Measurements from ENCODE around the gene GFER. TPM values are rescaled to one million over a fixed set of nuclear protein-coding genes. Genes with fewer than 3 reads are reported as not detected.

Gene GFER
- total RNA-seq, 1 experiment from 2014 or later, result 17.0 TPM

DNA sequence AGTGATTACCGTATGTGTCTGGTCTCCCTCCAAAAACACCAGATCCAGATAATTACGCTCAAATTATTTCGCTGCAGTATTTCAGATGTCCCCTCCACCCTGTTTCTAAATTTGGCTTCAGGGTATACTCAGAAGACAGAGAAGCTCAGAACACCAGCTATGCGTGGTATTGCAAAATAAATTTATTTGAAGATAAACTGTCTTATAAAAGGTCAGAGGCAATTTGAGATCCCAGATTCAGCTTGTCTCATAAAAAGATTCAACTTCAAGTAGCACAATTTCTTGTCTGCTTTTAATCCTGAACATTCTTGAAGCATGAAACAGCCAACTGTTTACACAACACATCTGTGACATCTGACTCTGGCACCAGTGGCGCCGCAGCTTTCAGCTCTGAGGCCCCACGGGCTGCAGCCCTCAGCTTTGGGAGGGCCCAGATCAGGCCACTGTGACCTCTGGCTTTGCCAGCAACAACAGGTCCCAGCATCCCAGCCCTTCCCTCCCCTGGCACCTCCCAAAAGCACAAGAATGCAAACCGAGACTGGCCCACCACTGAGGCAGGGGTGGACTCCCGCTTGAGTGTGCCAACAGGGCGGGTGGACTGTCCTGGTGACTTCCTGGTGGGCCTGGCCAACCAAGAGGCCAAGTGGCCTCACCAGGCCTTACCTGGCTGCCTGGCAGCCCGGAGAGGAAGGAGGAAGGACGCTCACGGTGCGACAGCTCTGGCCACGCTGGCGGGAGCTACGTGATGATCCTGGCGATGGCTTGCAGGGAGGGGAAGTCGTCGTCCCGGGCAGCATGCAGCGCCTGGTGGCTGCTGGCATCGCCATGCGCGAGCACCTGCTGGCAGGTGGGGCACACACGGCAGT is 13.7 kb downstream of the GFER start:
- Histone ChIP-seq H3K36me3 (ENCODE audit: insufficient read depth, low read length) (peaks cover 7% of the 10 kb centered on the region), H3K9ac (ENCODE audit: low read length) (no peak overlapping the region)
- DNase-seq, result no peak

GRCh38 chr16:1998360-1998835 is 14.4 kb downstream of the GFER start:
- Histone ChIP-seq H3K36me3 (ENCODE audit: insufficient read depth, low read length) (peaks cover 11% of the 10 kb centered on the region), H3K27ac (ENCODE audit: low read length) (no peak overlapping the region), H3K4me2 (ENCODE audit: low read depth, low read length, poor library complexity, severe bottlenecking) (no peak overlapping the region), H3K9me2 (replicated peaks; ENCODE audit: insufficient read depth, low read length) (no peaks in the 10 kb centered on the region), H3K27me3 (ENCODE audit: low read length) (no peaks in the 10 kb centered on the region), H3K9ac (ENCODE audit: low read length) (no peak overlapping the region), H4K20me1 (ENCODE audit: insufficient read depth, low read depth, low read length) (peaks cover 17% of the 10 kb centered on the region), H3K9me3 (ENCODE audit: low read length) (no peaks in the 10 kb centered on the region), H3K4me3 (ENCODE audit: low read length) (no peak overlapping the region), H3K4me1 (ENCODE audit: low read length) (no peaks in the 10 kb centered on the region), H2AFZ (ENCODE audit: low read length) (no peak overlapping the region), H3K79me2 (ENCODE audit: low read length) (peaks cover 7% of the 10 kb centered on the region)
- DNase-seq, result no peak

More for the DNA sequence above, 13.7 kb downstream of the GFER start:
- peaks cover 10% of the 10 kb centered on the region; the same call in 1 of the 2 replicates for H4K20me1 ChIP-seq (ENCODE audit: insufficient read depth, low read depth, low read length)
- no peaks in the 10 kb centered on the region for H3K9me3 ChIP-seq (ENCODE audit: low read length)
- H3K4me1 ChIP-seq (ENCODE audit: low read length), result no peaks in the 10 kb centered on the region
- peaks cover under 1% of the 10 kb centered on the region; the same call in 1 of the 2 replicates for H3K79me2 ChIP-seq (ENCODE audit: low read length)
- H3K9me2 ChIP-seq (replicated peaks; ENCODE audit: insufficient read depth, low read length), result no peaks in the 10 kb centered on the region
- no peak overlapping the region for H3K4me2 ChIP-seq (ENCODE audit: low read depth, low read length, poor library complexity, severe bottlenecking)
- no peak overlapping the region for H2AFZ ChIP-seq (ENCODE audit: low read length)
- no peaks in the 10 kb centered on the region for H3K27me3 ChIP-seq (ENCODE audit: low read length)
- H3K4me3 ChIP-seq (ENCODE audit: low read length), result no peak overlapping the region
- H3K27ac ChIP-seq (ENCODE audit: low read length), result no peak overlapping the region

DNA sequence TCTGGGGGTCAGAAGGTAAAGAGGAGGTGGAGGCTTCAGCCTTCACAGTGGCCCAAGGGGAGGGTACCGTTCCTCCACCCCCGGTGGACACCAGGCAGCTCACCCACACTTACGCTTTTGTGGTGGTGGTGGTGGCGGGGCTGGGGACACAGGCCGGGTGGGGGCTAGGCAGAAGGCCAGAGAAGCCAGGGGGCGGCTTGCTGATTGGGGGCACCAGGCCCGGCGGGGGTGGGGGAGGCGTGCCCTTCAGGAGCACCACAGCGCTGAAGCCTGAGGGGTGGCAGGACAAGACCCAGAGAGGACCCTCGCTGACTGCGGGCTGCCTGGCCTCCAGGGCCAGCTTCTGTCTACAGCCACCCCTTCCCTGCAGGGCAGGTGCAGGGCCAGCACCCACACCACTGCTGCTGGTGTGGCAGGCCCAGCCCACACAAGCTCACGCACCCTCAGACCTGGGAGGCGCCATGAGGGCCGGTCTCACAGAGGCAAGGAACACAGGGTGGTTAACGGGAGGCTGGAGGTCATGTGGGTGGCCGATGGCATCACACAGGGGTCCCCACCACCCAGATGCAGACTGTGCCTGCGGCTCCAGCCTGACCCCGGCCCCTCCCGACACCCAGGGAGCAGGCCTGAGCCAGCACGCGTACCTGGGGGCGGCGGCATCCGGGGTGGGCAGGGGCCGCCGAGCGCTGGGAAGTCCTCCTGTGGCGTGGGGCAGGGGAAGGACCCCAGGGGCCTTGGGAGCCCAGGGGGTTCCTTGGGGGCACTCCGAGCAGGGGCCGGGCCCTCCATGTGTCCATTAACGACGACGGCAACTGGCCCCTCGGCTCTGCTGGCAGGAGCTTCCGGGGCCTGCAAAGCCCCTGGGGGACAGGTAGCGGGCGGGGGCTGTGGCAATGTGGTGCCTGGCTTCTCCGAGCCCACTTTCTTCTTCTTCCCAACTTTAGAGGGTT is 15.1 kb downstream of the GFER start:
- no peaks in the 10 kb centered on the region for H3K9me2 ChIP-seq (replicated peaks; ENCODE audit: insufficient read depth, low read length)
- H3K9me3 ChIP-seq (ENCODE audit: low read length), result no peaks in the 10 kb centered on the region
- H3K79me2 ChIP-seq (ENCODE audit: low read length), result peaks cover 11% of the 10 kb centered on the region
- no peak overlapping the region for H3K4me2 ChIP-seq (ENCODE audit: low read depth, low read length, poor library complexity, severe bottlenecking)
- peaks cover 2% of the 10 kb centered on the region for H3K4me1 ChIP-seq (ENCODE audit: low read length)
- H3K9ac ChIP-seq (ENCODE audit: low read length), result no peak overlapping the region
- H3K36me3 ChIP-seq (ENCODE audit: insufficient read depth, low read length), result peaks cover 14% of the 10 kb centered on the region
- no peak overlapping the region for H3K27ac ChIP-seq (ENCODE audit: low read length)
- H3K4me3 ChIP-seq (ENCODE audit: low read length), result no peak overlapping the region
- H4K20me1 ChIP-seq (ENCODE audit: insufficient read depth, low read depth, low read length), result peaks cover 22% of the 10 kb centered on the region
- DNase-seq, result no peak
- no peak overlapping the region for H2AFZ ChIP-seq (ENCODE audit: low read length)
- H3K27me3 ChIP-seq (ENCODE audit: low read length), result no peaks in the 10 kb centered on the region

DNA sequence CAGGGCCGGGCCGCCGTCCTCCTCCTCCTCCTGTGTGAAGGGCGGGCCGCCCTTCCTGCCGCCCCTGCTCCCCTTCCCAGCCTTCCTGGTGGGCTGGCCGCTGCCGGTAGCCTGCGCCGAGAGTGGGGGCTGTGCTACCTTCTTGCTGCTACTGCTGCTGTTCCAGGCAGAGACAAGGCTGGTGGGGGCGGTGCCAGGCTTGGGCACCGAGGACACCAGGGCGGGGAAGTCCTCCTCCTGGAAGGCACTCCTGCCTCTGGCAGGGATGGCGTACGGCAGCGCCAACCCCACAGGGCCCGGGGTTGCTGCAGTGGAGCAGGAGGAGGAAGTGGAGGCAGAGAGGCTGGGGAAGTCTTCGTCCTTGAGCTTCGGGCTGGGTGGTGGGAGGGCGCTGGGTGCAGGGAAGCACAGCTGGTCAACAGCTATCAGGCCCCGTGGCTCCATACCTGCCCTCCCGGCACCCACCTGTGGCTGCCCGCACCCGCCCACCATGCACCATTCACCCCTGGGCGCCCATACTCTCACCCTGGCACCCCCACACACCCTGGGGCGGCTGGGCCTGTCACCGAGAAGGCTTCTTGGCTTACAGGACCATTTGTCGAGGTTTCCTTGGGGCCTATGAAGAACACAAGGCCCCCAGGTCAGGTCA is 16.0 kb downstream of the GFER start:
- H3K9me2 ChIP-seq (replicated peaks; ENCODE audit: insufficient read depth, low read length), result no peaks in the 10 kb centered on the region
- no peak for DNase-seq
- peaks cover 18% of the 10 kb centered on the region for H3K79me2 ChIP-seq (ENCODE audit: low read length)
- H3K9me3 ChIP-seq (ENCODE audit: low read length), result no peaks in the 10 kb centered on the region
- no peak overlapping the region for H3K4me2 ChIP-seq (ENCODE audit: low read depth, low read length, poor library complexity, severe bottlenecking)
- no peaks in the 10 kb centered on the region for H3K27me3 ChIP-seq (ENCODE audit: low read length)
- H3K27ac ChIP-seq (ENCODE audit: low read length), result no peak overlapping the region
- H3K9ac ChIP-seq (ENCODE audit: low read length), result no peak overlapping the region
- no peak overlapping the region for H2AFZ ChIP-seq (ENCODE audit: low read length)
- H4K20me1 ChIP-seq (ENCODE audit: insufficient read depth, low read depth, low read length), result peaks cover 31% of the 10 kb centered on the region
- H3K4me3 ChIP-seq (ENCODE audit: low read length), result no peak overlapping the region
- peaks cover 14% of the 10 kb centered on the region for H3K36me3 ChIP-seq (ENCODE audit: insufficient read depth, low read length)
- H3K4me1 ChIP-seq (ENCODE audit: low read length), result peaks cover 9% of the 10 kb centered on the region

GRCh38 chr16:2001035-2001434 is 17.0 kb downstream of the GFER start:
- H3K9me2 ChIP-seq (replicated peaks; ENCODE audit: insufficient read depth, low read length), result no peaks in the 10 kb centered on the region
- H3K4me2 ChIP-seq (ENCODE audit: low read depth, low read length, poor library complexity, severe bottlenecking), result no peak overlapping the region
- peaks cover 40% of the 10 kb centered on the region for H4K20me1 ChIP-seq (ENCODE audit: insufficient read depth, low read depth, low read length)
- H3K4me1 ChIP-seq (ENCODE audit: low read length), result peaks cover 19% of the 10 kb centered on the region
- no peaks in the 10 kb centered on the region for H3K27me3 ChIP-seq (ENCODE audit: low read length)
- no peak overlapping the region for H2AFZ ChIP-seq (ENCODE audit: low read length)
- H3K9ac ChIP-seq (ENCODE audit: low read length), result no peak overlapping the region
- H3K79me2 ChIP-seq (ENCODE audit: low read length), result peaks cover 28% of the 10 kb centered on the region
- no peak overlapping the region for H3K4me3 ChIP-seq (ENCODE audit: low read length)
- no peak for DNase-seq
- H3K27ac ChIP-seq (ENCODE audit: low read length), result no peak overlapping the region
- no peaks in the 10 kb centered on the region for H3K9me3 ChIP-seq (ENCODE audit: low read length)
- H3K36me3 ChIP-seq (ENCODE audit: insufficient read depth, low read length), result peaks cover 14% of the 10 kb centered on the region

GRCh38 chr16:2001456-2002355 is 17.7 kb downstream of the GFER start:
- Histone ChIP-seq H3K27ac (ENCODE audit: low read length) (no peak overlapping the region), H3K36me3 (ENCODE audit: insufficient read depth, low read length) (peaks cover 14% of the 10 kb centered on the region), H3K9me2 (replicated peaks; ENCODE audit: insufficient read depth, low read length) (no peaks in the 10 kb centered on the region), H3K4me3 (ENCODE audit: low read length) (no peak overlapping the region), H3K9ac (ENCODE audit: low read length) (no peak overlapping the region), H3K4me2 (ENCODE audit: low read depth, low read length, poor library complexity, severe bottlenecking) (no peak overlapping the region), H4K20me1 (ENCODE audit: insufficient read depth, low read depth, low read length) (peaks cover 47% of the 10 kb centered on the region), H3K4me1 (ENCODE audit: low read length) (peaks cover 26% of the 10 kb centered on the region), H2AFZ (ENCODE audit: low read length) (no peak overlapping the region), H3K27me3 (ENCODE audit: low read length) (no peaks in the 10 kb centered on the region), H3K9me3 (ENCODE audit: low read length) (no peaks in the 10 kb centered on the region), H3K79me2 (ENCODE audit: low read length) (peaks cover 35% of the 10 kb centered on the region)
- no peak for DNase-seq

- no peaks in the 10 kb centered on the region for H3K9me2 ChIP-seq (replicated peaks; ENCODE audit: insufficient read depth, low read length)
- peaks cover 44% of the 10 kb centered on the region for H3K79me2 ChIP-seq (ENCODE audit: low read length)
- peaks cover 35% of the 10 kb centered on the region for H3K4me1 ChIP-seq (ENCODE audit: low read length)
- no peak overlapping the region for H3K27ac ChIP-seq (ENCODE audit: low read length)
- H3K4me2 ChIP-seq (ENCODE audit: low read depth, low read length, poor library complexity, severe bottlenecking), result no peak overlapping the region
- H3K9ac ChIP-seq (ENCODE audit: low read length), result no peak overlapping the region
- H3K4me3 ChIP-seq (ENCODE audit: low read length), result no peak overlapping the region
- peaks cover 56% of the 10 kb centered on the region for H4K20me1 ChIP-seq (ENCODE audit: insufficient read depth, low read depth, low read length)
- no peaks in the 10 kb centered on the region for H3K27me3 ChIP-seq (ENCODE audit: low read length)
- DNase-seq, result no peak
- no peaks in the 10 kb centered on the region for H3K9me3 ChIP-seq (ENCODE audit: low read length)
- peaks cover 14% of the 10 kb centered on the region for H3K36me3 ChIP-seq (ENCODE audit: insufficient read depth, low read length)
- no peak overlapping the region for H2AFZ ChIP-seq (ENCODE audit: low read length)
These were observed 18.6 kb downstream of the GFER start for GRCh38 chr16:2002406-2003230.

Data from Karpas-422 (cell line).